ENCODE data around the gene QPCTL. TPM values are rescaled to one million over a fixed set of nuclear protein-coding genes. Genes with fewer than 3 reads are reported as not detected.

The QPCTL gene
- total RNA-seq, result 1.6 TPM
- long read RNA-seq, result 0 reads

GRCh38 chr19:45692187-45693105 is at the start of gene QPCTL:
Gene QPCTL, plus strand, starts transcription at chr19:45692666. Its CDS starts 38 bp downstream, at chr19:45692704.
- DNase-seq, result peak; percentile 97
- ATAC-seq (ENCODE audit: poor library complexity), result peak; percentile 95
- intact Hi-C loops (cut with DNase I), result no loop called here

- peak; percentile 68 for ATAC-seq (ENCODE audit: poor library complexity)
- intact Hi-C loops (cut with DNase I), result loop anchor here (2.0 to 5.0 kb wide), 2 partner anchors 36 to 121 kb away; no protein-coding TSS in a partner anchor
- DNase-seq, result peak; percentile 93
Observed at GRCh38 chr19:45643024-45643926, 49.2 kb upstream of the QPCTL start.

- DNase-seq (no peak), ATAC-seq (ENCODE audit: poor library complexity) (no peak)
- intact Hi-C loops (cut with DNase I), result loop anchor here (2.0 to 5.0 kb wide), 2 partner anchors 37 to 122 kb away; no protein-coding TSS in a partner anchor
Observed at GRCh38 chr19:45643927-45644771, 48.3 kb upstream of the QPCTL start.

- DNase-seq, result no peak
- intact Hi-C loops (cut with DNase I), result no loop called here
- ATAC-seq (ENCODE audit: poor library complexity), result no peak
Observed at GRCh38 chr19:45645068-45645630, 47.3 kb upstream of the QPCTL start.

- ATAC-seq (ENCODE audit: poor library complexity) (peak; percentile 74), DNase-seq (peak; percentile 85)
- intact Hi-C loops (cut with DNase I), result no loop called here
Observed at GRCh38 chr19:45645631-45646344, 46.7 kb upstream of the QPCTL start.

- DNase-seq (no peak), ATAC-seq (ENCODE audit: poor library complexity) (no peak)
- intact Hi-C loops (cut with DNase I), result no loop called here
Observed at GRCh38 chr19:45646345-45646698, 46.1 kb upstream of the QPCTL start.

GRCh38 chr19:45650722-45651121 is 41.7 kb upstream of the QPCTL start:
- ATAC-seq (ENCODE audit: poor library complexity) (no peak), DNase-seq (no peak)
- intact Hi-C loops (cut with DNase I), result no loop called here

GRCh38 chr19:45653634-45654033 is 38.8 kb upstream of the QPCTL start:
- intact Hi-C loops (cut with DNase I), result no loop called here
- ATAC-seq (ENCODE audit: poor library complexity) (no peak), DNase-seq (no peak)

GRCh38 chr19:45655073-45655472 is 37.4 kb upstream of the QPCTL start:
- no peak for ATAC-seq (ENCODE audit: poor library complexity)
- intact Hi-C loops (cut with DNase I), result no loop called here
- DNase-seq, result no peak

- intact Hi-C loops (cut with DNase I), result no loop called here
- DNase-seq (no peak), ATAC-seq (ENCODE audit: poor library complexity) (no peak)
Observed at GRCh38 chr19:45657520-45658167, 34.8 kb upstream of the QPCTL start.

GRCh38 chr19:45659096-45659729 is 33.3 kb upstream of the QPCTL start:
- DNase-seq, result no peak
- intact Hi-C loops (cut with DNase I), result no loop called here
- ATAC-seq (ENCODE audit: poor library complexity), result no peak

GRCh38 chr19:45660636-45661035 is 31.8 kb upstream of the QPCTL start:
- ATAC-seq (ENCODE audit: poor library complexity) (no peak), DNase-seq (no peak)
- intact Hi-C loops (cut with DNase I), result no loop called here

GRCh38 chr19:45663800-45664199 is 28.7 kb upstream of the QPCTL start:
- no peak for DNase-seq
- no peak for ATAC-seq (ENCODE audit: poor library complexity)
- intact Hi-C loops (cut with DNase I), result no loop called here

GRCh38 chr19:45664575-45664974 is 27.9 kb upstream of the QPCTL start:
- intact Hi-C loops (cut with DNase I), result no loop called here
- no peak for DNase-seq
- ATAC-seq (ENCODE audit: poor library complexity), result no peak

- ATAC-seq (ENCODE audit: poor library complexity), result peak; percentile 81
- intact Hi-C loops (cut with DNase I), result no loop called here
- DNase-seq, result peak; percentile 70
Observed at GRCh38 chr19:45667620-45668341, 24.7 kb upstream of the QPCTL start, which contains the start of gene GIPR. Gene GIPR, plus strand, starts transcription at chr19:45668221. Its CDS starts 1,300 bp downstream, at chr19:45669521.

- ATAC-seq (ENCODE audit: poor library complexity) (peak; percentile 1), DNase-seq (no peak)
- intact Hi-C loops (cut with DNase I), result no loop called here
Observed at GRCh38 chr19:45668342-45668871, 24.1 kb upstream of the QPCTL start.

Data from Right ventricle myocardium superior (tissue), 1 donor.